GM23338 (cell line): ENCODE measurements around the gene HOXA2. TPM values are rescaled to one million over a fixed set of nuclear protein-coding genes. Genes with fewer than 3 reads are reported as not detected.

Experiments used
- ATAC-seq: fragments of 200-7000 bp; cut with Tn5 transposase; 3 replicates; pipeline ENCODE4 v1.9.1; 2020
- DNase-seq: peaks from one replicate; pipeline ENCODE4 v3.0.0-alpha.2; 2015; ENCODE audit warnings: low spot score
- H2AFZ ChIP-seq: fragments of 200-600 bp; sonication (generic); 2 replicates; pipeline ENCODE4 v1.8.0; 2016; ENCODE audit warnings: antibody characterized with exemption, mild to moderate bottlenecking, moderate library complexity
- H3F3A ChIP-seq: fragments of 200-600 bp; sonication (generic); replicated peaks from 2 replicates; pipeline ENCODE4 v1.8.0; 2017; ENCODE audit warnings: antibody characterized with exemption, mixed run types, low read depth
- H3K27ac ChIP-seq: fragments of 200-600 bp; sonication (generic); 2 replicates; pipeline ENCODE4 v1.6.1; 2016; ENCODE audit warnings: low read depth
- H3K27me3 ChIP-seq: fragments of 200-600 bp; sonication (generic); 2 replicates; pipeline ENCODE4 v1.8.0; 2016; ENCODE audit warnings: mild to moderate bottlenecking, mixed run types, moderate library complexity; ENCODE audit not compliant: insufficient read depth
- H3K36me3 ChIP-seq: fragments of 200-600 bp; sonication (generic); 2 replicates; pipeline ENCODE4 v1.8.0; 2016; ENCODE audit warnings: mild to moderate bottlenecking; ENCODE audit not compliant: insufficient read depth
- H3K4me1 ChIP-seq: fragments of 200-600 bp; sonication (generic); 2 replicates; pipeline ENCODE4 v1.8.0; 2016; ENCODE audit warnings: mild to moderate bottlenecking, moderate library complexity; ENCODE audit not compliant: insufficient read depth
- H3K4me2 ChIP-seq: fragments of 200-600 bp; sonication (generic); 2 replicates; pipeline ENCODE4 v1.7.1; 2017; ENCODE audit warnings: mixed run types
- H3K4me3 ChIP-seq: fragments of 200-600 bp; sonication (generic); 2 replicates; pipeline ENCODE4 v1.6.1; 2016; ENCODE audit warnings: mixed run types
- H3K79me2 ChIP-seq: fragments of 200-600 bp; sonication (generic); replicated peaks from 2 replicates; pipeline ENCODE4 v1.8.0; 2017; ENCODE audit warnings: mild to moderate bottlenecking; ENCODE audit not compliant: insufficient read depth
- H3K9me2 ChIP-seq: fragments of 200-600 bp; sonication (generic); 2 replicates; pipeline ENCODE4 v1.8.0; 2017; ENCODE audit not compliant: insufficient read depth
- H4K20me1 ChIP-seq: fragments of 200-600 bp; sonication (generic); replicated peaks from 2 replicates; pipeline ENCODE4 v1.8.0; 2017; ENCODE audit warnings: mild to moderate bottlenecking; ENCODE audit not compliant: insufficient read depth
- H3K27ac Mint-ChIP-seq: 2 replicates; pipeline ENCODE4 v1.8.0; 2020; ENCODE audit warnings: inconsistent platforms, mild to moderate bottlenecking, moderate library complexity, mixed read lengths
- H3K27me3 Mint-ChIP-seq: 3 replicates; pipeline ENCODE4 v1.8.0; 2022; ENCODE audit warnings: low read depth, mild to moderate bottlenecking, moderate library complexity, mixed read lengths, inconsistent platforms; ENCODE audit not compliant: insufficient read depth, poor library complexity
- H3K36me3 Mint-ChIP-seq: 3 replicates; pipeline ENCODE4 v1.8.0; 2021; ENCODE audit warnings: low read depth, mild to moderate bottlenecking, inconsistent platforms, moderate library complexity, mixed read lengths
- H3K4me1 Mint-ChIP-seq: 3 replicates; pipeline ENCODE4 v1.8.0; 2020; ENCODE audit warnings: mild to moderate bottlenecking, inconsistent platforms, mixed read lengths
- H3K4me3 Mint-ChIP-seq: 3 replicates; pipeline ENCODE4 v1.8.0; 2021; ENCODE audit warnings: moderate library complexity, mild to moderate bottlenecking, inconsistent platforms, mixed read lengths
- H3K9me3 Mint-ChIP-seq: 3 replicates; pipeline ENCODE4 v1.8.0; 2020; ENCODE audit warnings: moderate library complexity, mild to moderate bottlenecking, inconsistent platforms, mixed read lengths
- CREB1 ChIP-seq: fragments of 250-450 bp; sonication (Bioruptor Pico); IDR thresholded peaks from 2 replicates; pipeline ENCODE4 v1.5.0; 2020; ENCODE audit warnings: low read depth, mild to moderate bottlenecking, moderate library complexity
- CTCF ChIP-seq, 2 experiments: fragments of 200-600 bp in 1 of 2; sonication (generic) in 1 of 2; conservative IDR thresholded peaks; 2 replicates each; pipeline versions ENCODE4 v1.5.1 to v1.6.1; 2016 to 2017; ENCODE audit warnings: antibody characterized with exemption in 2 of 2, low read depth in 2 of 2, mild to moderate bottlenecking in 2 of 2, moderate library complexity in 1 of 2
- EZH2 ChIP-seq: fragments of 200-600 bp; sonication (generic); IDR thresholded peaks from one replicate; pipeline ENCODE4 v1.8.0; 2017; ENCODE audit warnings: antibody characterized with exemption, mild to moderate bottlenecking, low read depth; ENCODE audit not compliant: unreplicated experiment
- EZH2phosphoT487 ChIP-seq: fragments of 200-600 bp; sonication (generic); IDR thresholded peaks from one replicate; pipeline ENCODE4 v1.8.1; 2018; ENCODE audit warnings: antibody characterized with exemption; ENCODE audit not compliant: unreplicated experiment
- NANOG ChIP-seq: IDR thresholded peaks from 2 replicates; pipeline ENCODE4 v1.6.1; 2016; ENCODE audit warnings: antibody characterized with exemption, borderline replicate concordance
- polyA plus RNA-seq: library from polyadenylated mRNA; unstranded; fragments of >200 nt; fragmentation: Nextera tagmentation; extraction: Ambion mirVana; gene quantifications from 2 replicates; pipeline ENCODE4 v1.2.1, GENCODE V29; 2016
- total RNA-seq: library from RNA; depleted of rRNA; stranded (reverse); fragments of >200 nt; shearing (Covaris generic); gene quantifications from 2 replicates; pipeline ENCODE4 v1.2.3, GENCODE V29; 2014
- TF ChIP-seq, protein P1 (sequence below): fragments of 250-450 bp; sonication (Bioruptor Pico); IDR thresholded peaks from 2 replicates; pipeline ENCODE4 v1.5.0; 2020; ENCODE audit warnings: mild to moderate bottlenecking, moderate library complexity

The HOXA2 gene
- total and polyA plus RNA-seq, 2 experiments from 2014 or later = not detected

DNA sequence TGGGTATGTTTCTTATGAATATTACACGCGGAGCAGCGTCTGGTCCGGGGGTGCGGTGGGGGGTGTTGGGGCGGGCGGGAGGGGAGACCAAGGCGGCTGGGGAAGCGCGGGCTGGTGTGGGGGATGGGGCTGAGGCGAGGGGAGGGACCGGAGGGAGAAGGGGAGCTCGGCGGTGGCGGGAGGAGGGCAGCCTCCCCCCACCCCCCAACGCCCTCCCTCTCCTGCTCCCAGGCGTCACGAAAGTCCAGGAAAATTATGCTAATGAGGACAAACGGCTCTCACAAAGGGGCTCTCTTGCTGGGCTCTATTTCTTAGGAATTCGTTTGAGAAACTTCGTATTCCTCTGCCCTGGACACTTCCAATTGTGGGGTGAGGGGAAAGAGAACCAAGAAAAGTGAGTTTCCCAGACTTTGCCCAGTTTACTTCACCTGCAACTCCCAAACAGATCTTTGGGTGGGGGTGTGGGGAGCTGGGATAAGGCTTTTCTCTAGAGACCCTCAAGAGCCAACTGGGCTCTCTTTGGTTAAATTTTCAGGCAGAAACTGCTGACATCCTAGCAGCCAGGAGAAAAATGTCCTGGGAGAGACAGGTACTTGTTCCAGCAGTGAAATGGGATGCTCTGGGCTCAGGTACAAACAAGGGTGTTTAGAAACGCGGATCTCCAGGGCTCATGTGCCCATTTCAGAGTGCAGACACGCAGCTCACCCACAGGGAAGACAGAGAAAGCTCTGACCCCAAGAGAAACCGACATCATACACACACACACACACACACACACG, 11.7 kb upstream of the HOXA2 start:
- peak; percentile 41 for DNase-seq
- H3K36me3 Mint-ChIP-seq = no peaks in the 10 kb centered on the region
- H3K4me1 ChIP-seq = peaks cover 31% of the 10 kb centered on the region
- H3K79me2 ChIP-seq = no peaks in the 10 kb centered on the region
- no peaks in the 10 kb centered on the region for H3K36me3 ChIP-seq
- peak overlapping the region; percentile 34; the same call in 1 of the 2 replicates for H3K4me3 ChIP-seq
- peaks cover 49% of the 10 kb centered on the region for H3F3A ChIP-seq
- H2AFZ ChIP-seq = no peak overlapping the region
- no peak overlapping the region for H3K27ac ChIP-seq
- peaks cover 66% of the 10 kb centered on the region for H4K20me1 ChIP-seq
- H3K4me1 Mint-ChIP-seq = peaks cover 13% of the 10 kb centered on the region
- H3K27me3 ChIP-seq = peaks cover 97% of the 10 kb centered on the region
- peak overlapping the region; percentile 37; the same call in 1 of the 3 replicates for H3K4me3 Mint-ChIP-seq
- no peak overlapping the region for H3K27ac Mint-ChIP-seq
- no peak; the same call in 2 of the 3 replicates for ATAC-seq
- peak overlapping the region; percentile 48; the same call in 1 of the 2 replicates for H3K4me2 ChIP-seq
- peaks cover 12% of the 10 kb centered on the region; the same call in 2 of the 3 replicates for H3K9me3 Mint-ChIP-seq
- peaks cover 95% of the 10 kb centered on the region for H3K27me3 Mint-ChIP-seq
- H3K9me2 ChIP-seq = no peaks in the 10 kb centered on the region
- TF ChIP-seq EZH2phosphoT487 (peak; percentile 91), EZH2 (peak; percentile 99), NANOG (no peak)

DNA sequence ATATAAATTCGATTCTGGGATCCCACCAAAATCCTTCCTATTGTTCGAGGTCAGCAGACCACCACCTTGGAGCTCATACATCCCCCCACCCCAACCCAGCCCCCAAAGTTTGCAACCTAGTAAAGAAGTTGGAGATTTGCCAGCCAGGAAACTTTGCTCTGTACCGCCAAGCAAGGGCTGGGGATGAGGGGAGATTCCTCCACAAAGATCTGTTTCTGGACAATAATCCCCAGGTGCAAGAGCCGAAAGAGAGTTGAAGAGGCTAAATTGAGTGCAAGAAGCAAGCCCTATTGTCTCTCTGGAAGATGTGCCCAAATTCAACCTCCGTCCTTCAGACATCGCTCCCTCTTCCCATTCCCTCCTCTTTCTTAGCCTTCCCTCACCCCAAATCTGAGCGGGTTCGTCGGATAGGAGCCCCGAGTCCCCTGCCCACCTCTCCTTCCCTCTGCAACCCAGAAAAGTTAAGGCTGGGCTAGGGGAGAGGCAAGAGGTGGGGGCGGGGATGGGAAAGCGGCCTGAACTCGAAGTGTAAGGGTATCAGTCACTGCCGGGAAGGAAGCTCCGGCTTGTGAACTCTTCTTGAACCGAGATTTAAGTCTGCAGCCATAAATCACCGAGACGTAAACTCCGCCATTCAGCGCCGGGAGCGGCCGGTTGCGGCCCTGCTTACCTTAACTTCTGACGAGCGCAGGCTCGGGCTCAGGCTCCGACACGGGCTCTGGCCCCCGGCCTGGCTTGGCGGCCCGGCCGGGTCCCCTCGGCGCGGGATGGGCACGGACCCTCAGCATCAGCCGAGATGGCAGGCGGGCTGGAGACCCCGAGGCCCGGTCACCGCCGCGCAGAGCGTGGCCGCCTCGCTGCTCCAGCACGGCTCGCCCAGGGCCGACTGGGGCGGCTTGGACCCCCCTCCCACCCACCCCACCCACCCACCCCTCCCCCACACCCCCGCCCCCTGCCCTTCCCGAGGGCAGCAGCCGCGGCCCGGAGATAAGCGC, 10.8 kb upstream of the HOXA2 start:
- Mint-ChIP-seq H3K4me3 (peak overlapping the region; percentile 59), H3K36me3 (no peaks in the 10 kb centered on the region), H3K27ac (no peak overlapping the region), H3K9me3 (peaks cover 12% of the 10 kb centered on the region; the same call in 2 of the 3 replicates), H3K4me1 (peaks cover 18% of the 10 kb centered on the region), H3K27me3 (peaks cover 95% of the 10 kb centered on the region)
- ATAC-seq = peak; percentile 18
- Histone ChIP-seq H3F3A (peaks cover 49% of the 10 kb centered on the region), H3K27ac (no peak overlapping the region), H3K4me1 (peaks cover 32% of the 10 kb centered on the region), H3K79me2 (no peaks in the 10 kb centered on the region), H4K20me1 (peaks cover 71% of the 10 kb centered on the region), H3K27me3 (peaks cover 97% of the 10 kb centered on the region), H2AFZ (no peak overlapping the region), H3K9me2 (no peaks in the 10 kb centered on the region), H3K36me3 (no peaks in the 10 kb centered on the region), H3K4me2 (peak overlapping the region; percentile 76), H3K4me3 (peak overlapping the region; percentile 48)
- DNase-seq = peak; percentile 84
- no peak for TF ChIP-seq CTCF (conservative IDR thresholded peaks at IDR 0.05; ENCODE audit: low read depth in 2 of 2)
- no peak for TF ChIP-seq CREB1 (CRISPR knock-in tag)
- TF ChIP-seq, protein P1, sequence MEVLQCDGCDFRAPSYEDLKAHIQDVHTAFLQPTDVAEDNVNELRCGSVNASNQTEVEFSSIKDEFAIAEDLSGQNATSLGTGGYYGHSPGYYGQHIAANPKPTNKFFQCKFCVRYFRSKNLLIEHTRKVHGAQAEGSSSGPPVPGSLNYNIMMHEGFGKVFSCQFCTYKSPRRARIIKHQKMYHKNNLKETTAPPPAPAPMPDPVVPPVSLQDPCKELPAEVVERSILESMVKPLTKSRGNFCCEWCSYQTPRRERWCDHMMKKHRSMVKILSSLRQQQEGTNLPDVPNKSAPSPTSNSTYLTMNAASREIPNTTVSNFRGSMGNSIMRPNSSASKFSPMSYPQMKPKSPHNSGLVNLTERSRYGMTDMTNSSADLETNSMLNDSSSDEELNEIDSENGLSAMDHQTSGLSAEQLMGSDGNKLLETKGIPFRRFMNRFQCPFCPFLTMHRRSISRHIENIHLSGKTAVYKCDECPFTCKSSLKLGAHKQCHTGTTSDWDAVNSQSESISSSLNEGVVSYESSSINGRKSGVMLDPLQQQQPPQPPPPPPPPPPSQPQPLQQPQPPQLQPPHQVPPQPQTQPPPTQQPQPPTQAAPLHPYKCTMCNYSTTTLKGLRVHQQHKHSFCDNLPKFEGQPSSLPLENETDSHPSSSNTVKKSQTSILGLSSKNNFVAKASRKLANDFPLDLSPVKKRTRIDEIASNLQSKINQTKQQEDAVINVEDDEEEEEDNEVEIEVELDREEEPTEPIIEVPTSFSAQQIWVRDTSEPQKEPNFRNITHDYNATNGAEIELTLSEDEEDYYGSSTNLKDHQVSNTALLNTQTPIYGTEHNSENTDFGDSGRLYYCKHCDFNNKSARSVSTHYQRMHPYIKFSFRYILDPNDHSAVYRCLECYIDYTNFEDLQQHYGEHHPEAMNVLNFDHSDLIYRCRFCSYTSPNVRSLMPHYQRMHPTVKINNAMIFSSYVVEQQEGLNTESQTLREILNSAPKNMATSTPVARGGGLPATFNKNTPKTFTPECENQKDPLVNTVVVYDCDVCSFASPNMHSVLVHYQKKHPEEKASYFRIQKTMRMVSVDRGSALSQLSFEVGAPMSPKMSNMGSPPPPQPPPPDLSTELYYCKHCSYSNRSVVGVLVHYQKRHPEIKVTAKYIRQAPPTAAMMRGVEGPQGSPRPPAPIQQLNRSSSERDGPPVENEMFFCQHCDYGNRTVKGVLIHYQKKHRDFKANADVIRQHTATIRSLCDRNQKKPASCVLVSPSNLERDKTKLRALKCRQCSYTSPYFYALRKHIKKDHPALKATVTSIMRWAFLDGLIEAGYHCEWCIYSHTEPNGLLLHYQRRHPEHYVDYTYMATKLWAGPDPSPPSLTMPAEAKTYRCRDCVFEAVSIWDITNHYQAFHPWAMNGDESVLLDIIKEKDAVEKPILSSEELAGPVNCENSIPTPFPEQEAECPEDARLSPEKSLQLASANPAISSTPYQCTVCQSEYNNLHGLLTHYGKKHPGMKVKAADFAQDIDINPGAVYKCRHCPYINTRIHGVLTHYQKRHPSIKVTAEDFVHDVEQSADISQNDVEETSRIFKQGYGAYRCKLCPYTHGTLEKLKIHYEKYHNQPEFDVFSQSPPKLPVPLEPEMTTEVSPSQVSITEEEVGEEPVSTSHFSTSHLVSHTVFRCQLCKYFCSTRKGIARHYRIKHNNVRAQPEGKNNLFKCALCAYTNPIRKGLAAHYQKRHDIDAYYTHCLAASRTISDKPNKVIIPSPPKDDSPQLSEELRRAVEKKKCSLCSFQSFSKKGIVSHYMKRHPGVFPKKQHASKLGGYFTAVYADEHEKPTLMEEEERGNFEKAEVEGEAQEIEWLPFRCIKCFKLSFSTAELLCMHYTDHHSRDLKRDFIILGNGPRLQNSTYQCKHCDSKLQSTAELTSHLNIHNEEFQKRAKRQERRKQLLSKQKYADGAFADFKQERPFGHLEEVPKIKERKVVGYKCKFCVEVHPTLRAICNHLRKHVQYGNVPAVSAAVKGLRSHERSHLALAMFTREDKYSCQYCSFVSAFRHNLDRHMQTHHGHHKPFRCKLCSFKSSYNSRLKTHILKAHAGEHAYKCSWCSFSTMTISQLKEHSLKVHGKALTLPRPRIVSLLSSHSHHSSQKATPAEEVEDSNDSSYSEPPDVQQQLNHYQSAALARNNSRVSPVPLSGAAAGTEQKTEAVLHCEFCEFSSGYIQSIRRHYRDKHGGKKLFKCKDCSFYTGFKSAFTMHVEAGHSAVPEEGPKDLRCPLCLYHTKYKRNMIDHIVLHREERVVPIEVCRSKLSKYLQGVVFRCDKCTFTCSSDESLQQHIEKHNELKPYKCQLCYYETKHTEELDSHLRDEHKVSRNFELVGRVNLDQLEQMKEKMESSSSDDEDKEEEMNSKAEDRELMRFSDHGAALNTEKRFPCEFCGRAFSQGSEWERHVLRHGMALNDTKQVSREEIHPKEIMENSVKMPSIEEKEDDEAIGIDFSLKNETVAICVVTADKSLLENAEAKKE = no peak
